ENCODE measurements around the gene OTOG. TPM values are rescaled to one million over a fixed set of nuclear protein-coding genes. Genes with fewer than 3 reads are reported as not detected.

The OTOG gene
- total and polyA plus RNA-seq, 2 donors (not counting 1 experiment from before 2014, with no cell fraction given) = not detected

DNA sequence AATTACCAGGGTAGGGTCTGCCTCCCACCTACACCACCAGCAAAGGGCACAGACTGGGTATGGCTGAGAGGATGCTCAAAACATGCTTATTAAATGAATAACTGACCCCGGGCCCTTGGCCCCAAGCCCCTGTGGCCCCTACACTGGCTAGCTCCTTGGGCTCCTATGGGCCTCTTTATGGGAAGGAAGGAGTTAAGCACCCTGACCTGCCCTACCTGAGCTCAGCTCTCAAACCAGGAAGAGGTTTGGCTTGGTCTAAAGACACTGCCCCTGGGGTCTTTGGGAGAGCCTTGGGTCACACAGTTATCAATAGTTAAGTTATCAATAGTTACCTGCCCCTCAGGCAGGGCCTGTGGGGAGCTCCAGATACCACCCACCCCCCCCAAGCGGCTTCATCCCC lies 4.0 kb upstream of the OTOG start:
- intact Hi-C loops (cut with micrococcal nuclease) = no loop called here
- H3K9ac ChIP-seq (ENCODE audit: low read length) = no peak overlapping the region
- peaks cover 0 to 28% (median 2%) of the 10 kb centered on the region in 4 experiments for H3K27me3 ChIP-seq (replicated peaks in 1 of 4; ENCODE audit: control extremely low read depth in 1 of 4, control insufficient read depth in 3 of 4, insufficient read depth in 4 of 4, low read length in 3 of 4)
- Mint-ChIP-seq H3K9me3 (ENCODE audit: insufficient read depth) (no peaks in the 10 kb centered on the region), H3K4me1 (no peaks in the 10 kb centered on the region), H3K4me3 (no peak overlapping the region), H3K27me3 (peaks cover 59% of the 10 kb centered on the region), H3K27ac (no peak overlapping the region)
- no peak overlapping the region for H3K27ac ChIP-seq (ENCODE audit: low read length in 2 of 2)
- H3K4me2 ChIP-seq (replicated peaks; ENCODE audit: low read depth, low read length, poor library complexity, severe bottlenecking) = no peak overlapping the region
- CTCF ChIA-PET = interaction anchor here (0.8 kb wide), 1 partner anchor 11 kb away, joined by 3 read pairs; no protein-coding TSS in a partner anchor
- H3K4me1 ChIP-seq (ENCODE audit: control insufficient read depth in 2 of 2, insufficient read depth in 2 of 2, low read length in 2 of 2) = peaks cover 0 to 3% of the 10 kb centered on the region in 2 donors
- H3K36me3 ChIP-seq (replicated peaks in 1 of 2; ENCODE audit: control extremely low read depth in 1 of 2, control insufficient read depth in 1 of 2, extremely low read depth in 1 of 2, insufficient read depth in 2 of 2, low read length in 1 of 2) = no peaks in the 10 kb centered on the region
- ATAC-seq (ENCODE audit: low read depth) = no peak
- DNase-seq = no peak
- no peaks in the 10 kb centered on the region for H3K79me2 ChIP-seq (ENCODE audit: control insufficient read depth, insufficient read depth, low read length)
- WGBS (ENCODE audit: insufficient coverage) = no CpG with 5 or more reads among the region's 2 CpGs
- no peaks in the 10 kb centered on the region for H4K20me1 ChIP-seq (ENCODE audit: control insufficient read depth, insufficient read depth, low read length, poor library complexity, severe bottlenecking)
- no peak overlapping the region for H3K4me3 ChIP-seq (ENCODE audit: control extremely low read depth in 1 of 5, extremely low read depth in 1 of 5, insufficient read depth in 1 of 5, low read depth in 2 of 5, low read length in 4 of 5)
- H3K9me3 ChIP-seq (ENCODE audit: control extremely low read depth in 1 of 3, control insufficient read depth in 2 of 3, insufficient read depth in 1 of 3, low read length in 2 of 3) = no peaks in the 10 kb centered on the region
- TF ChIP-seq EZH2 (IDR thresholded peaks at IDR 0.05; ENCODE audit: borderline replicate concordance, insufficient read depth, low read depth, low read length, poor library complexity, severe bottlenecking) = no peak
- TF ChIP-seq, protein P1, sequence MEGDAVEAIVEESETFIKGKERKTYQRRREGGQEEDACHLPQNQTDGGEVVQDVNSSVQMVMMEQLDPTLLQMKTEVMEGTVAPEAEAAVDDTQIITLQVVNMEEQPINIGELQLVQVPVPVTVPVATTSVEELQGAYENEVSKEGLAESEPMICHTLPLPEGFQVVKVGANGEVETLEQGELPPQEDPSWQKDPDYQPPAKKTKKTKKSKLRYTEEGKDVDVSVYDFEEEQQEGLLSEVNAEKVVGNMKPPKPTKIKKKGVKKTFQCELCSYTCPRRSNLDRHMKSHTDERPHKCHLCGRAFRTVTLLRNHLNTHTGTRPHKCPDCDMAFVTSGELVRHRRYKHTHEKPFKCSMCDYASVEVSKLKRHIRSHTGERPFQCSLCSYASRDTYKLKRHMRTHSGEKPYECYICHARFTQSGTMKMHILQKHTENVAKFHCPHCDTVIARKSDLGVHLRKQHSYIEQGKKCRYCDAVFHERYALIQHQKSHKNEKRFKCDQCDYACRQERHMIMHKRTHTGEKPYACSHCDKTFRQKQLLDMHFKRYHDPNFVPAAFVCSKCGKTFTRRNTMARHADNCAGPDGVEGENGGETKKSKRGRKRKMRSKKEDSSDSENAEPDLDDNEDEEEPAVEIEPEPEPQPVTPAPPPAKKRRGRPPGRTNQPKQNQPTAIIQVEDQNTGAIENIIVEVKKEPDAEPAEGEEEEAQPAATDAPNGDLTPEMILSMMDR (IDR thresholded peaks at IDR 0.05) = no peak
- POLR2A ChIA-PET = no interaction called here
- no peak overlapping the region for H2AFZ ChIP-seq (ENCODE audit: insufficient read depth, low read depth, low read length, poor library complexity, severe bottlenecking)

DNA sequence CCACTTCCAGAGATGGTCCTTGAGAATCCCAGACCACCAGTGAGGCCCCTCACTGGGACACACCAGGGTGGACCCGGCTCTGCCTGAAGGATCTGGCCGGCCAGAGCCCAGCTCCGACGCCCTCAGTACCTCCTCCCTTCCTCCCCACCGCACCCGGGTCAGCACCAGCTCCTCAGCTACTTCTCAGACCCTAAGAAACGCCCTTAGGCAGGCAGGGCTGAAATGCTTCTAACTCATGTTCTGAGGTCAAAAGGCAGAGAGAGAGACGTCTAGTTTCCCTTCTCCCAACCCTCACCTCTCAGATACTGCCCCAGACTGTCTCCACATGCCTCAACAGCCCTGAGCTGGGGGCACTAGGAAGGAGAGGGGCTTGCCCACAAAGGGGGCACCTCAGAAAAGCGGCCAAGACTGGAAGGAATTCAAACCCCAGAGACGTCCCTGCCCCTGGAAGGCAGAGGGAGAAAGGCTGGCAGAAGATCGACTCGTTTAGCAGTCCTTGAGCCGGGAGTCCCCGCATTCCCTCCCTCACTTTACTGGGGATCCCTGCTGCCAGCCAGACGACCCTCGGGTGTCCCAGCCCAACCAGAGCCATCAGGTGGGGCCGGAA lies 3.4 kb upstream of the OTOG start:
- Histone ChIP-seq H4K20me1 (ENCODE audit: control insufficient read depth, insufficient read depth, low read length, poor library complexity, severe bottlenecking) (no peaks in the 10 kb centered on the region), H3K4me1 (ENCODE audit: control insufficient read depth in 2 of 2, insufficient read depth in 2 of 2, low read length in 2 of 2) (peaks cover 0 to 3% of the 10 kb centered on the region in 2 donors), H3K9ac (ENCODE audit: low read length) (no peak overlapping the region), H3K4me3 (ENCODE audit: control extremely low read depth in 1 of 5, extremely low read depth in 1 of 5, insufficient read depth in 1 of 5, low read depth in 2 of 5, low read length in 4 of 5) (no peak overlapping the region), H3K79me2 (ENCODE audit: control insufficient read depth, insufficient read depth, low read length) (no peaks in the 10 kb centered on the region), H3K4me2 (replicated peaks; ENCODE audit: low read depth, low read length, poor library complexity, severe bottlenecking) (no peak overlapping the region), H3K27me3 (replicated peaks in 1 of 4; ENCODE audit: control extremely low read depth in 1 of 4, control insufficient read depth in 3 of 4, insufficient read depth in 4 of 4, low read length in 3 of 4) (peaks cover 0 to 30% (median 2%) of the 10 kb centered on the region in 4 experiments), H3K9me3 (ENCODE audit: control extremely low read depth in 1 of 3, control insufficient read depth in 2 of 3, insufficient read depth in 1 of 3, low read length in 2 of 3) (no peaks in the 10 kb centered on the region), H3K27ac (ENCODE audit: low read length in 2 of 2) (no peak overlapping the region), H3K36me3 (replicated peaks in 1 of 2; ENCODE audit: control extremely low read depth in 1 of 2, control insufficient read depth in 1 of 2, extremely low read depth in 1 of 2, insufficient read depth in 2 of 2, low read length in 1 of 2) (no peaks in the 10 kb centered on the region), H2AFZ (ENCODE audit: insufficient read depth, low read depth, low read length, poor library complexity, severe bottlenecking) (peak overlapping the region; percentile 22)
- intact Hi-C loops (cut with micrococcal nuclease) = no loop called here
- ATAC-seq (ENCODE audit: low read depth) = no peak
- POLR2A ChIA-PET = no interaction called here
- WGBS (ENCODE audit: insufficient coverage) = 51% methylated on average over 13 of the region's 17 CpGs
- CTCF ChIA-PET = no interaction called here
- TF ChIP-seq, protein P1 (IDR thresholded peaks at IDR 0.05) = no peak
- no peak for TF ChIP-seq EZH2 (IDR thresholded peaks at IDR 0.05; ENCODE audit: borderline replicate concordance, insufficient read depth, low read depth, low read length, poor library complexity, severe bottlenecking)
- no peak for DNase-seq
- Mint-ChIP-seq H3K27me3 (peaks cover 62% of the 10 kb centered on the region), H3K4me1 (no peaks in the 10 kb centered on the region), H3K9me3 (ENCODE audit: insufficient read depth) (no peaks in the 10 kb centered on the region), H3K4me3 (no peak overlapping the region), H3K27ac (no peak overlapping the region)
